IPS DF 6.9 (cell line): Measurements from ENCODE around the gene TTLL11.

ENCODE experiments used
- DNase-seq: peaks from one replicate; pipeline ENCODE4 v3.0.0-alpha.2; 2013; ENCODE audit warnings: low read depth, low spot score
- H3K27ac ChIP-seq: one replicate; pipeline ENCODE4 v1.5.1; 2013; ENCODE audit warnings: low read length, control low read depth
- H3K27me3 ChIP-seq: 2 replicates; pipeline ENCODE4 v1.6.1; 2013; ENCODE audit warnings: mild to moderate bottlenecking, low read length; ENCODE audit not compliant: control insufficient read depth, insufficient read depth
- H3K36me3 ChIP-seq: 2 replicates; pipeline ENCODE4 v1.6.1; 2013; ENCODE audit warnings: low read length; ENCODE audit not compliant: control insufficient read depth, insufficient read depth
- H3K4me1 ChIP-seq: 2 replicates; pipeline ENCODE4 v1.6.1; 2013; ENCODE audit warnings: low read length; ENCODE audit not compliant: control insufficient read depth, insufficient read depth
- H3K4me3 ChIP-seq: 2 replicates; pipeline ENCODE4 v1.5.1; 2013; ENCODE audit warnings: mild to moderate bottlenecking, low read length
- H3K9me3 ChIP-seq: 2 replicates; pipeline ENCODE4 v1.6.1; 2013; ENCODE audit warnings: low read length, inconsistent platforms; ENCODE audit not compliant: control insufficient read depth, insufficient read depth
- WGBS: extraction: QIAGEN DNeasy Blood & Tissue Kit; methylation state at CpG from one replicate; pipeline ENCODE4 v1.1.7; 2013; ENCODE audit warnings: mixed read lengths, missing lambda C conversion rate; ENCODE audit not compliant: insufficient read length, insufficient coverage; 5-methylcytosine and 5-hydroxymethylcytosine counted together

TTLL11 gene

DNA sequence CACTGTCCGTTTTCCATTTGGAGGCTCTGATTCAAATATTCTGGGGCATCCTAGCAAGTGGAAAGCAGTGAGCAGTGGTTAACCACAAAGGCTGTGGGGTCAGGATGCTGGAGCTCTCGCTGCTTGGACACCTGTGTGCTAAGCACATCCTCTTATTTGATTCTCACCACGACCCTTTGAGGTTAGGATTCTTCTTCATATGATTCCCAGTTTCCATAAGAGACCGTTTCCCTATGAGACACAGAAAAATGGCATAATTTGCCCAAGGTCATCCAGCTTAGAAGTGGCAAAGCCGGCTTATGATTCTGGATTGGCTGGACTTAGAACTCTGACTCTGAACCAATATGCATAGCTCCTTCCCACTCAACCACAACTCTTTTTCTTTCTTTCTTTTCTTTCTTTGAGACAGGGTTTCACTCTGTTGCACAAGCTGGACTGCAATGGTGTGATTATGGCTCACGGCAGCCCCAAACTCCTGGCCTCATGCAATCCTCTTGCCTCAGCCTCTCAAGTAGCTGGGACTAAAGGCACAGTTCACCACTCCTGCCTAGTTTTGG, 207.7 kb downstream of the TTLL11 start:
- Histone ChIP-seq H3K9me3 (no peaks in the 10 kb centered on the region), H3K4me1 (peaks cover 4% of the 10 kb centered on the region), H3K4me3 (no peak overlapping the region), H3K27ac (no peak overlapping the region), H3K36me3 (no peaks in the 10 kb centered on the region), H3K27me3 (no peaks in the 10 kb centered on the region)
- no peak for DNase-seq
- WGBS, result no CpG with 5 or more reads among the region's 6 CpGs

DNA sequence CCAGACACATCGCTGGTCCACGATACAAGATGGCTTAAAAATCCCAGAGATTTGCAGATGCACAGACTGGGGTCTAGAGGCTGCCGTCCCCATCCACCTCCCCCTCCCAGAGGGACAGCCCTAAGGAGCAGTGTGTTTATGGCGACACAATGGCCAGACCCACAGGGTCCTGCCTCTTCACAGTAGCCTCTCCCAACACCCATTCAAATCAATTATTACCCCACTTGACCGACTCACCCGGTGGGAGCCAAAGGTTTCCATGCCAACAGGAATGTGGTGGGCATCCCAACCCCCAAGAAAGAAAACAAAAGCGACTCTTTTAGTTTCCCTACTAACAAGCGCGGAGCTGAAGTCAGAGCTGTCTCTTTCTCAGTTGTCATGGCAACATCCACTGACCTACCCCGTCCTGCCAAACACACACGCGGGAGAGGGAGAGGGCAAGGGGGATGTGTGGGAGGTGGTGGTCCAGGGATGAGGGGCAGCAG, 209.0 kb downstream of the TTLL11 start:
- H3K9me3 ChIP-seq, result no peaks in the 10 kb centered on the region
- H3K4me3 ChIP-seq, result no peak overlapping the region
- no peaks in the 10 kb centered on the region for H3K27me3 ChIP-seq
- peaks cover 4% of the 10 kb centered on the region for H3K4me1 ChIP-seq
- DNase-seq, result no peak
- no peak overlapping the region for H3K27ac ChIP-seq
- no peaks in the 10 kb centered on the region for H3K36me3 ChIP-seq
- no CpG with 5 or more reads among the region's 12 CpGs for WGBS

DNA sequence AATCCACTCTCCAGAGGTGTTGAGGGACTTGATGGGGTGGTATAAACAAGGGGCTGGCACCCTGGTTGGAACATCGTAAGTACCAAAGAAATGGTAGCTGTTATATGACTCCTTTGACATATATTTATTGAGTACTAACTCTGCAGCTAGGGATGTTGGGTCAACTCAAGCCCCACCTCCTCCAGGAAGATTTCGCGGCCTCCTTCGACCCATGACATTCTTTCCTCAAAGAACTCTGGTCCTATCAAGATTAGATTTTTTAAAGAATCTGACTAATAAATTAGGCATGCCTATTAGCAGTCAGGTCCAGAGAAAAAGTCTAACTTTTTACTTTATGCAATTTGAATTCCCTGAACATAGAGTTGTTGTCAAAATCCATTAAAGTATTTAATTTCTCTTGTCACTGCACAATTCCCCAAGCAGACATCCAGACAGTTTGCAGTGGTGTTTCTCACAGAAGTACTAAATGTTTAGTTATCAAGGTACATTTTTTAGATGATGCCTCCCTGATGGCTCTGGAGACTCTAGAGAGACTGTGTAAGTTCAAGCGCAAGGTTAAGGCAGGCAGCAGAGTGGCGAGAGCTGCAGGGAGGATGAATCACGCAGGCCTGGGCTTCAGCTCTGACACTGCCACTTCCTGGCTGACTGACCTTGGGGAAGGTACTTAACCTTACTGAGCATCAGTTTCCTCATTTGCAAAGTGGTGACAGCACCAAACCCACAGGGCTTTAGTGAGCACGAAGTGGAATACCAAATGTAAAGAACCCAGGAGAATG, 209.6 kb downstream of the TTLL11 start:
- no peaks in the 10 kb centered on the region for H3K27me3 ChIP-seq
- H3K36me3 ChIP-seq, result no peaks in the 10 kb centered on the region
- no peak overlapping the region for H3K27ac ChIP-seq
- H3K9me3 ChIP-seq, result no peaks in the 10 kb centered on the region
- no peak overlapping the region for H3K4me3 ChIP-seq
- no CpG with 5 or more reads among the region's 8 CpGs for WGBS
- DNase-seq, result no peak
- H3K4me1 ChIP-seq, result peaks cover 4% of the 10 kb centered on the region

DNA sequence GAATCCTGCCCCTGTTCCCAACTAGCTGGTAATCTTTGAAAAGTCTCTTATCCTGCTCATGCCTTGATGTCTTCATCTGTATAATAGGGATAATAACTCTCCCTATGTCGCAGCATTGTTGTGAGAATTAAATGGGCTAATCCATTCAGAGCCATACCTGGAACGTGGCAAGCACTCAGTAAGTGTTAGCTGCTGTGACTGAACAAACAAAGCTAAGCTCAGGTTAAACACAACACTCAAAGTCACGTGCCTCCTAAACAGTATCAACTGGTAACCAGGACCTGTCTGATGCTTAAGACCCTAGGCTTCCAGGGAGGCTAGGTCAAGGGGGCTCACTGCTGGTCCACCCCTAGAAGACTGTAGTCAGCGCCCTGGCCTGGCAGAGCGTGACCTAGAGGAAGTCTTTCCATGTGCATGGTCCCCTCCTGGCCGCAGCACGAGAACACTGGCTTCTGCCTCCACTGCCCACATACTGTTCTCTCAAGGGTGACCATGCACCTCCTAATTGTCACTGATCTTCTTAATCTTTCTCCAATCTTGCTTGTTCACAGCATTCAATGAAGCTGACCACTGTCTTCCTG, 211.1 kb downstream of the TTLL11 start:
- Histone ChIP-seq H3K4me3 (no peak overlapping the region), H3K36me3 (no peaks in the 10 kb centered on the region), H3K9me3 (no peaks in the 10 kb centered on the region), H3K4me1 (no peaks in the 10 kb centered on the region; the same call in 1 of the 2 replicates), H3K27ac (no peak overlapping the region), H3K27me3 (no peaks in the 10 kb centered on the region)
- no peak for DNase-seq
- no CpG with 5 or more reads among the region's 7 CpGs for WGBS

DNA sequence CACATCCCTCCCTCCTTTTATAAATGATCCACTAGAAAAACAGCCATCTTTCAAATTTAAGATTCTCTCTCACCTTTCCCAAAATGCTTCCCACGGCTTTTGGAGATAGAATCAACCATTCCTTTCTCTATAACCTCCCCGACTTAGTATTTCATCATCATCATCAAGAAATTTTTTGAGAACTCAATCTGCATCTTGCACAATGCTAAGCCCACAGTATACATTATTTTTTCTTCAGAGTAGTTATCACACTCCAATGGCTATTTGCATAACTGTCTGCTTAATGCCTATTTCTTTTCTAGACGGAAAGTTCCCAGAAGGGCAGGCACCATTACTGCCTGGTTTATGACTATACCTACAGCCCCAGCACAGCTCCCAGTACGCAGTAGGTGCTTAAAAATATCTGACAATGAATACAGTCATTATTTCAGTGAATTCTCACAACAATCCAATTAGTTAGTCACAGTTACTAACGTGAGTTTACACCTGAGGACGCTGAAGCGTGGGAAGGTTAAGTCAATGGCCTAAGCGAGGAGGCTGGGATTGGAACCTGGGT, 212.7 kb downstream of the TTLL11 start:
- Histone ChIP-seq H3K4me1 (no peaks in the 10 kb centered on the region; the same call in 1 of the 2 replicates), H3K36me3 (no peaks in the 10 kb centered on the region), H3K9me3 (no peaks in the 10 kb centered on the region), H3K4me3 (no peak overlapping the region), H3K27ac (no peak overlapping the region), H3K27me3 (no peaks in the 10 kb centered on the region)
- no CpG with 5 or more reads among the region's 8 CpGs for WGBS
- no peak for DNase-seq

DNA sequence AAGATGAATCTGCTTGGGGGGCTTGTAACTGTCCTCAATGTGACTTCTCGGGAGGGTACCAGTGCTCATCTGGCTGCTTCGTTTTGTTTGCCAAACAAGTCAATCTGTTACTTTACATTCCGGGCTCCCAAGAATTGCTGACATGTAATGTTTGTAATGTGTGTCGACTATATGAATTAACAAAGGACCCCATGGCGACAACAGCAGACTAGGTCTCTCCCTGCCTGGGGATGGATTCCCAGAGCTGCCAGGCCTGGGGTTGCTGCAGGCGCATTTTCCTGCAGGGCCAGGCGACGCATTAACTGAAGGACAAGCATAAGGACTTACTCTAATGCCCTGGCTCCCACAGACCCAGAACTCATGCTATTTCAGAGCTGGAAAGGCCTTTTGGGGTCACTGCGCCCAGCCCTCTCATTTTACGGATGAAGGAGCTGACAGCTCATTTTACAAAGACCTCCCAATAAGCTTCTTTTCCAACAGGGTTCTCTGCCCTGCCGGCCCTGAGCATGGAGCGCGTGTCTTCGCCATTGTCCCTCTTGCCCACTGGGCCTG, 214.8 kb downstream of the TTLL11 start:
- Histone ChIP-seq H3K27ac (no peak overlapping the region), H3K4me3 (no peak overlapping the region; the same call in 1 of the 2 replicates), H3K9me3 (no peaks in the 10 kb centered on the region), H3K27me3 (no peaks in the 10 kb centered on the region; the same call in 1 of the 2 replicates), H3K4me1 (no peaks in the 10 kb centered on the region), H3K36me3 (no peaks in the 10 kb centered on the region)
- no CpG with 5 or more reads among the region's 14 CpGs for WGBS
- no peak for DNase-seq

DNA sequence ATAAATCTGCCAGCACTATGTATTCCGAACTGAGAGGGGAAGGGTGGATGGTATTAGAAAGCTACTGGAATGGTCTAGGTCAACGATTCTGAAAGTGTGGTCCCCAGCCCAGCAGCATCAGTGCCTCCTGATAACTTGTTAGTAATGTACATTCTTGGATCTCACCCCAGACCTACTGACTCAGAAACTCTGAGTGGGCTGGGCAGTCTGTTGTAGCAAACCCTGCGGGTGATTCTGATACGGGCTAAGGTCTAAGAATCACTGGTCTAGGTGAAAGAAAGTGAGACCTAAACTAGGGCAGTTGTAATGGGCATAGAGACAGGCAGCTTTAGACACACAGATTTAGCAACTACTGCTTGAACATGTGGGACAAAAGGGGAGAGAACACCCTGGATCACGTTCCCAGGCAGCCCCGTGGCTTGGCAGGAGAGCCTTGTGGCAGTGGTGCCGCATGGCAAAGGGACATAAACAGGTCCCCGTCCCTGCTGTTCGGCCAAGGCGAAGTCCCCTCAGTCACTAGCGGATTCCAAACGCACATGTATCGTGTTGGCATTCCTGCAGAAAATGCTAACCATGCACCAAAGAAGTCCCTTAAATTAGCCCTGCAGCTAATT, 216.3 kb downstream of the TTLL11 start:
- Histone ChIP-seq H3K9me3 (no peaks in the 10 kb centered on the region), H3K36me3 (no peaks in the 10 kb centered on the region), H3K27ac (no peak overlapping the region), H3K27me3 (no peaks in the 10 kb centered on the region; the same call in 1 of the 2 replicates), H3K4me1 (no peaks in the 10 kb centered on the region), H3K4me3 (no peak overlapping the region)
- no CpG with 5 or more reads among the region's 13 CpGs for WGBS
- DNase-seq, result no peak

DNA sequence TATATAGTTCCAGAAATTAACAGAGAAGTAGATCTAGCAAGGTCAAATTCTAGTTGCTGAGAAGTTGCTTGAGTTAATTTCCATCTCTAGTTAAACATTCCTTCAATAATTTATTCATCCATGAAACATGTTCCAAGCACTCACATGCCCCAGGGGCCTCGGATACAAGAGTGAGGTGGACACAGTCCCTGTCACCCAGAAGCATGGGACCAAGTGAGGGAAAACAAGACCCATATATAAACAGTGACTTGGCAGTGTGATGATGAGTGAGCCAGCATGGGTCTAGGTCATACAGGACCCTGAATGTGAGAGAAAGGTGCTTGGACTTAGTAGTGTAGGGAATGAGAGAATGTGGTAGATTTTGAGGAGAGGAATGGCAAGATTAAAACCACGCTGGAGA, 216.9 kb downstream of the TTLL11 start:
- no CpG with 5 or more reads among the region's 2 CpGs for WGBS
- Histone ChIP-seq H3K4me1 (no peaks in the 10 kb centered on the region), H3K27ac (no peak overlapping the region), H3K4me3 (no peak overlapping the region), H3K9me3 (no peaks in the 10 kb centered on the region), H3K27me3 (no peaks in the 10 kb centered on the region; the same call in 1 of the 2 replicates), H3K36me3 (no peaks in the 10 kb centered on the region)
- no peak for DNase-seq

DNA sequence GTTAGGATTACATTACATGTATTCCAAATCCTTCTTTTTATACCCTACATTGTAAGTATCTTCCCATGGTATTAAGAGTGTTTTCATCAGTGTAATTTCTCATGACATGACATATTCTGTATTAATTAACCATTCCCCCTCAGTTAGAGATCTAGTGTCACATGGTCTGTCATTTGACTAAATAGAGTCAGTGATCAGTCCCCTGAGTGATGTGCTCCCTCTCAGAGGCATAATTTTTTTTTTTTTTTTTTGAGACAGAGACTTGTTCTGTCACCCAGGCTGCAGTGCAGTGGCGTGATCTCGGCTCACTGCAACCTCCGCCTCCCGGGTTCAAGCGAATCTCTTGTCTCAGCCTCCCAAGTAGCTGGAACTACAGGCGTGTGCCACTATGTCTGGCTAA, 218.6 kb downstream of the TTLL11 start:
- H3K36me3 ChIP-seq, result no peaks in the 10 kb centered on the region
- H3K27me3 ChIP-seq, result no peaks in the 10 kb centered on the region; the same call in 1 of the 2 replicates
- no peak overlapping the region for H3K27ac ChIP-seq
- H3K4me1 ChIP-seq, result no peaks in the 10 kb centered on the region
- H3K9me3 ChIP-seq, result no peaks in the 10 kb centered on the region
- WGBS, result no CpG with 5 or more reads among the region's 6 CpGs
- no peak for DNase-seq
- H3K4me3 ChIP-seq, result no peak overlapping the region

DNA sequence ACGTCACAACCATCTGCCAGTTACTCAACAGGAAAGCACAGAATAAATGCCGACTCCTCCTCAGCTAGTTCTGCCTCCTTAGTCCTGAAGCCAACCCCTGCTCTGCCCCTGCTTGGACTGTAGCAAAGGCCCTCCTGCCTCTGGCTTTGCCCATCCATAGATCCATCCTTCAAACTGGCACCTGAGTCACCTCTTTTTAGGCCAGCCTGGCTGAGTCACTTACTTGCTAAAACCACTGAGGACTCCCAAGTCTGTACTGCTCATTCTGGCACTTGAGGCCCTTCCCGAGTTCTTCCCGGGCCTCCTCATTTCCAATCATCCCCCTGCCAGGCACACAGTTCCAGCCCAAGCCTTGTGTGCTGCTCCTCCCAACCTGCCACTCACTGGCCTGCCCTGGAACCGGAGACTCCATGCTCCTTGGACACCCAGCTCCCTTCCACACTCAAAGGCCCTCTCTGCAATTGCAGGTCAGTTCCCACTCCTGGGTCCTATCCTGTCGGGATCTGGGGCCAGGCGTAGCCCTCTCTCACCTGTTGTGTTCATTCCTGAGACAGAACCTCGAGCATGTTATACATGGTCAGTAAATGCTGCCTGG, 221.6 kb downstream of the TTLL11 start:
- no peak for DNase-seq
- Histone ChIP-seq H3K4me3 (no peak overlapping the region), H3K27ac (no peak overlapping the region), H3K4me1 (no peaks in the 10 kb centered on the region), H3K36me3 (no peaks in the 10 kb centered on the region), H3K9me3 (no peaks in the 10 kb centered on the region), H3K27me3 (no peaks in the 10 kb centered on the region; the same call in 1 of the 2 replicates)
- no CpG with 5 or more reads among the region's 8 CpGs for WGBS
